ENCODE results near the gene ARHGAP36.
A peak's percentile ranks its signal among the peaks of the same experiment; 100 is the strongest.

ARHGAP36 gene

DNA sequence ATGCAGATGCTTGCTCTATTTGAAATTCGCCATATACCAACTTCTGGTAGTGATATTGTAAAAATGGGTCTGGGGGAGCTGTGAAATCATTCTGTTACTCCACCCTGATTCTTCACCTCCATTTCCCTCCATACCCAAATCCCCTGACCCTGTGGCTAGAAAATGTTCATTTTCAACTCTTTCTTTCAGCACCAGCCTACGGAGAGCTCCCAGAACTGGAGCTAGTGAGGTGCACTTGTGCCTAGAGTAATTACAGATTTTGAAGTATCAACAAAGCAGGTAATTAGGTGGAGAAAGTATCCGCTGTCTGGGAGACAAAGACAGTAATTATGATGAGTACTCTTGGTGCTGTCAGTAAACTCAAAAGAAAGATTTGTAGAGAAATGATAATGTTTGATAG is 8.1 kb downstream of the ARHGAP36 start:
- TF ChIP-seq, protein P1, sequence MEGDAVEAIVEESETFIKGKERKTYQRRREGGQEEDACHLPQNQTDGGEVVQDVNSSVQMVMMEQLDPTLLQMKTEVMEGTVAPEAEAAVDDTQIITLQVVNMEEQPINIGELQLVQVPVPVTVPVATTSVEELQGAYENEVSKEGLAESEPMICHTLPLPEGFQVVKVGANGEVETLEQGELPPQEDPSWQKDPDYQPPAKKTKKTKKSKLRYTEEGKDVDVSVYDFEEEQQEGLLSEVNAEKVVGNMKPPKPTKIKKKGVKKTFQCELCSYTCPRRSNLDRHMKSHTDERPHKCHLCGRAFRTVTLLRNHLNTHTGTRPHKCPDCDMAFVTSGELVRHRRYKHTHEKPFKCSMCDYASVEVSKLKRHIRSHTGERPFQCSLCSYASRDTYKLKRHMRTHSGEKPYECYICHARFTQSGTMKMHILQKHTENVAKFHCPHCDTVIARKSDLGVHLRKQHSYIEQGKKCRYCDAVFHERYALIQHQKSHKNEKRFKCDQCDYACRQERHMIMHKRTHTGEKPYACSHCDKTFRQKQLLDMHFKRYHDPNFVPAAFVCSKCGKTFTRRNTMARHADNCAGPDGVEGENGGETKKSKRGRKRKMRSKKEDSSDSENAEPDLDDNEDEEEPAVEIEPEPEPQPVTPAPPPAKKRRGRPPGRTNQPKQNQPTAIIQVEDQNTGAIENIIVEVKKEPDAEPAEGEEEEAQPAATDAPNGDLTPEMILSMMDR (IDR thresholded peaks at IDR 0.05; ENCODE audit: low read depth, low read length), result no peak
- no peak for DNase-seq
- H3K4me1 ChIP-seq, result no peaks in the 10 kb centered on the region
- no peaks in the 10 kb centered on the region for H3K27me3 ChIP-seq
- H3K9me3 ChIP-seq, result no peaks in the 10 kb centered on the region
- peak overlapping the region; percentile 59 for H3K4me3 ChIP-seq (ENCODE audit: low read depth, low read length)
- H3K36me3 ChIP-seq, result no peaks in the 10 kb centered on the region

DNA sequence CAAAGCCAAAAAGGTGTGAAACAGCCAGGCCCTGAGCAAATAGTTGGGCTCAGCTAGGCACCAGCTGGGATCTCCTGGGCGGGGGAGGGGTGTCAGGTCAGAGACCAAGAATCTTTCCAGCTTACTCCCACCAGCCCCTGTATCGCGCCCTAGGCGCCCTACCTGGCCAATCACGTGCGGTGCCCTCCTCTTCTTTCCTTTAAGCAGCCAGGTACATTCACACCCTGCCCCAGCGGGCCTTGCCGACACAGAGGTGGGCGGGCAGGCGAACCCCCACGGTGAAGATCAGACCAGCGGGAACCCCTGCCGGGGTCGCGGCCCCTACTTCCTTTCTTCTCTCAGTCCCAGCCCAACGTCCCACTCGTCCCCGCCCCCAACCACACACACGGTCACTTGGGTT is 9.1 kb downstream of the ARHGAP36 start:
- Histone ChIP-seq H3K27me3 (no peaks in the 10 kb centered on the region), H3K4me3 (ENCODE audit: low read depth, low read length) (peak overlapping the region; percentile 59)
- DNase-seq, result no peak

DNA sequence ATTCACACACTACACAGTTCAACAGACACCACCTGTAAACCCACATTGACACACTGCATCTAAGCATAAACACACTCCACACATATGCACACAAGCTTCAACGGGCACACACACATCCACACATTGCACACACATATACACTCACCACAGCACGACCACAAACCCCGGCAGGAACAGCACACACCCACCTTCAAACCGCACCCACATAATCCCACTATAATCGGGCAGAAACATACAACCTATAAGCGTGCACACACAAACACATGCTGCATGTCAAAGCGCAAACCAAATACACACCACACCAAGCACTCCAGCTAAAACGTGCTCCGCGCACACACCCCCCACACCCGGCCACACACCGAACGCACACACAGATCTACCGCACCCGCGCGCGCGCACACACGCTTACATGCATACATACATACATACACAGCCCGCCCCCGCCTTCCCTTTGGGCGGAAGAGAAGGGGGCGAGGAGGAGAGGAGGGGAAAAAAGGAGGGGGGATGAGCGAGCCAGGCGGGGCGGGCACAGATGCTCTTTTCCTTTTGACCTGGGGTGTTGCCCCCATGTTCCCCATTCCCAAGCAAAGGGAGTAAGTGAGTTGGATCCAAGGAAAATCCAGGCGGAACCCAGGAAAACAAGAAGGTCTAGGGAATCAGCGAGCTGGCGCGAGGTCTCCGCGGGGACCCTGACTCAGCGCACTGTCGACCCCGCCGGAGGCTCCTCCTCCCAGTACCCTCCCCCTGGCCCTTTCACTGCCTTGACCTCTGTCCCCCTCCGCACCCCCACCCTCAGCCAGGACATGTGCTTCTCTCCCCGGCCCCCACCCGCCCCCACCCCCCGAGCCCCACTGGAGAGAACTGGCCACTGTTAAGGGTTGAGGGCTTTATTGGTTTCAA is 9.9 kb downstream of the ARHGAP36 start:
- Histone ChIP-seq H3K4me1 (no peaks in the 10 kb centered on the region), H3K27me3 (no peaks in the 10 kb centered on the region), H3K9me3 (no peaks in the 10 kb centered on the region), H3K36me3 (no peaks in the 10 kb centered on the region), H3K4me3 (ENCODE audit: low read depth, low read length) (peak overlapping the region; percentile 59)
- TF ChIP-seq, protein P1 (IDR thresholded peaks at IDR 0.05; ENCODE audit: low read depth, low read length), result no peak
- DNase-seq, result peak; percentile 49

More for the DNA sequence above, 9.1 kb downstream of the ARHGAP36 start:
- Histone ChIP-seq H3K4me1 (no peaks in the 10 kb centered on the region), H3K36me3 (no peaks in the 10 kb centered on the region), H3K9me3 (no peaks in the 10 kb centered on the region)
- TF ChIP-seq, protein P1 (IDR thresholded peaks at IDR 0.05; ENCODE audit: low read depth, low read length), result no peak

DNA sequence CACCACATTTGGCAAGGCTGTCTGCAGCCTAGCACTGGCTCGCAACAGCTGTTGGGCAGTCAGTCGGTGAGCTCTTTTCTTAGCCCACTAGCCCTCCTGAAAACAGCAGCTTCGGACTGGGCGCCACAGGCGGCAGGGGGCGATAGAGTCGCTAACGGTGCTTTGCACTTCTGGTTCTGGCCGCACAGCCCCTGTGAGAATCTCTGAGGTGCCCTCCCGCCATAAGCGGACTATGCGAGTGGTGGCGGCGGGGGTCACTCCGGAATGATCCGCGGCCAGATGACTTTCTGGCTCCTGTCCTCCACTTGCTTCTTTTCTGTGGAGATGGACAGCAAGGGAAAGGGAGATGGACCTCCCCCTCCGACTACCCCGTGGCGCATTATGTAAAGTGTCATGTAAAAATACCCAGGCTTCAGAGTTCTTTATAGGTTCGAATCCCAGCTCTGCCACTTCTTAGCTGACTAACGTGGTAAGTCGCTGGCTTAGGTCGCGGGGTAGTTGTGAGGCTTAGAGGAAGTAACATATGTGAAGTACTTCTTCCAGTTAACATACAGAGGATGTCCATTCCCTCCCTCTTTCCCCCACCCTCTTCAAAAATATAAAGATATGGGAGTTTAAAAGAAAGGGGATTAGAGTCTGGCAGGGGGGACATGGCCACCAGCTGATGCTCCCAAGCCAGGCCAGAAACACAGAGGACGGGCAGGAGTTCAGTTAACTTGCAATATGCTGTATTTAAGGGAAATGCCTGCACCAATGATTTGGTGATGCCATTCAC is 11.0 kb downstream of the ARHGAP36 start:
- peak; percentile 86 for DNase-seq
- Histone ChIP-seq H3K36me3 (no peaks in the 10 kb centered on the region), H3K4me3 (ENCODE audit: low read depth, low read length) (peak overlapping the region; percentile 59), H3K27me3 (no peaks in the 10 kb centered on the region), H3K9me3 (no peaks in the 10 kb centered on the region), H3K4me1 (no peaks in the 10 kb centered on the region)
- TF ChIP-seq, protein P1 (IDR thresholded peaks at IDR 0.05; ENCODE audit: low read depth, low read length), result peak; percentile 73

DNA sequence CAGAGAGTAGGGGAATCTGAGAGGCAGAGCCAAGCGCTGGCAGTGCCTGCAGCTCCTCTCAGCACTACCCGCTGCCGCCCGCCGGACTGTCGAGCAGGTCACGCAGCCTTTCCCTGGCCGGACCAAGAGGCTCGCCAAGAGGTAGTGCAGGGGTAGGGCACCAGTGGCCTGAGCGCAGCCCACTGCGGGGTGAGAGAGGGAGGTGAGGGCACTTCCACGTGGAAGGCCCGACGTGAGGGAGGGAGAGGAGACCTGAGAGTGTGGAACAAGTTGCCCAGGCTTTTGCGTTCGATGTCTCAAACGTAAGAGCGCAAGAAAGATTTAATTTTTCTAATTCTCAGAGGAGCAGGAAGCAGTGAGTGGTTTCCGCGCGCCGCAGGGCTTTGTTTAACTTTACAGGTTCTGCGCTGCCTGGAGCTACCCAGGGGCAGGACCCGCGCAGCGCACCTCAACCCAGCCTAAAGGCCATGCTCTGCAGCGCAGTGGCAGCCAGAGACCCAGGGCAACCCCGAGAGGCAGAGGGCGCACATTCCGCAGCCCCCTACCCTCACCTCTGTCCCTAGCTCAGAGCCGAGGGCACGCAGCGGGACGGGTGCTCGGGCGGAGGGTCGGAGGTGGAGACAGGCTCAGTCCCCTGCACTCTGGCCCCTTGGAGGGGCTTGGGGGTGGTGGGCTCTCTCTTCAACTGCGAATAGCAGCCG is 14.9 kb downstream of the ARHGAP36 start:
- no peak for DNase-seq
- Histone ChIP-seq H3K27me3 (no peaks in the 10 kb centered on the region), H3K4me3 (ENCODE audit: low read depth, low read length) (no peak overlapping the region)

More for the DNA sequence above, 14.9 kb downstream of the ARHGAP36 start:
- TF ChIP-seq, protein P1 (IDR thresholded peaks at IDR 0.05; ENCODE audit: low read depth, low read length), result no peak
- H3K4me1 ChIP-seq, result no peaks in the 10 kb centered on the region
- no peaks in the 10 kb centered on the region for H3K9me3 ChIP-seq
- no peaks in the 10 kb centered on the region for H3K36me3 ChIP-seq
